ENCODE data around the gene MAMSTR. TPM values are rescaled to one million over a fixed set of nuclear protein-coding genes. Genes with fewer than 3 reads are reported as not detected.

MAMSTR gene
- total and polyA plus RNA-seq, 10 of the 15 experiments (the other 5 are each of a cell fraction or from before 2014, with no cell fraction given): 0.04 to 0.73 (median 0.31) TPM; not detected in 1

DNA sequence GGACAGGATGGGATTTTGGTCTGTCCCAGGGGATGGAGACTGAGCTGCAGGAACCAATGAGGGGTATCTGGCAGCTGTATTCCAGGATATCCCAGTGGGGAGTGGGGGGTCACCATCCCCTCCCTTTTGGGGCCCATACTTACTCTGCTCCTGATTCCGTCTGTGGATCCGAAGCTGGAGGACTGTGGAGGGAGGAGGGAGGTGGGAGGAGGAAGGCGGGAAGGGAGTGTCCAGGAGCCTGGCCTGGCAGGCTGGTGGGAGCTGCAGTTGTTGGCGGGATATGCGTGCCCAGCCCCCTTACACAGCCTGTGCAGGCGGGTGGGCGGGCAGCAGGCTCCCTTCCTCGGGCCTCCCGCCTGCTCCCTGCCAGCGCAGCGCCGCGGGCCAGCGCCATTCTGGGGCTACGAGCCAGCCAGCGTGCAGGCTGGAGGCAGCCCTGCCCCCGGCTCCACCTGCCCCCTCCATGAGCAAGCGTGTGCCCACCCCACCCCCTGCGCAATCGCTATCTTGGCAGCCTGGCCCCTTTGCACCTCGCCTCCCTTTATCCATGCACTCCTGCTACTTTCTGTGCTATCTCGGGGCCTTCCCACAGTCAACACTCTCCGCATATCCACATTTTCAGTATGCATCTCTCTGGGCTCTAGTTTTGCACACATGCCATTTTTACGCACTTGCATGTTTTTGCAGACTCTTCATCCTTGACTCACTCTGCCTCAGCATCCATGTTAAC lies 2.8 kb downstream of the MAMSTR start (continued):
- TF ChIP-seq EGR1 (IDR thresholded peaks at IDR 0.05; ENCODE audit: borderline replicate concordance in 1 of 2, low read depth in 2 of 2, low read length in 2 of 2) (no peak), NBN (IDR thresholded peaks at IDR 0.05) (no peak), BMI1 (IDR thresholded peaks at IDR 0.05; ENCODE audit: borderline replicate concordance) (no peak), GATAD2B (conservative IDR thresholded peaks at IDR 0.05; ENCODE audit: low read depth) (no peak), MXI1 (IDR thresholded peaks at IDR 0.05; ENCODE audit: low read depth, low read length) (no peak), MYC (IDR thresholded peaks at IDR 0.05; ENCODE audit: insufficient read depth, insufficient read length, insufficient replicate concordance, low read length, severe bottlenecking) (no peak), BRCA1 (IDR thresholded peaks at IDR 0.05; ENCODE audit: low read depth, low read length) (no peak), EP300 (IDR thresholded peaks at IDR 0.05; ENCODE audit: borderline replicate concordance in 1 of 2, control insufficient read depth in 1 of 2, low read depth in 2 of 2, low read length in 2 of 2) (no peak), CHD1 (IDR thresholded peaks at IDR 0.05; ENCODE audit: low read depth, low read length) (no peak)
- TF ChIP-seq, protein P1, sequence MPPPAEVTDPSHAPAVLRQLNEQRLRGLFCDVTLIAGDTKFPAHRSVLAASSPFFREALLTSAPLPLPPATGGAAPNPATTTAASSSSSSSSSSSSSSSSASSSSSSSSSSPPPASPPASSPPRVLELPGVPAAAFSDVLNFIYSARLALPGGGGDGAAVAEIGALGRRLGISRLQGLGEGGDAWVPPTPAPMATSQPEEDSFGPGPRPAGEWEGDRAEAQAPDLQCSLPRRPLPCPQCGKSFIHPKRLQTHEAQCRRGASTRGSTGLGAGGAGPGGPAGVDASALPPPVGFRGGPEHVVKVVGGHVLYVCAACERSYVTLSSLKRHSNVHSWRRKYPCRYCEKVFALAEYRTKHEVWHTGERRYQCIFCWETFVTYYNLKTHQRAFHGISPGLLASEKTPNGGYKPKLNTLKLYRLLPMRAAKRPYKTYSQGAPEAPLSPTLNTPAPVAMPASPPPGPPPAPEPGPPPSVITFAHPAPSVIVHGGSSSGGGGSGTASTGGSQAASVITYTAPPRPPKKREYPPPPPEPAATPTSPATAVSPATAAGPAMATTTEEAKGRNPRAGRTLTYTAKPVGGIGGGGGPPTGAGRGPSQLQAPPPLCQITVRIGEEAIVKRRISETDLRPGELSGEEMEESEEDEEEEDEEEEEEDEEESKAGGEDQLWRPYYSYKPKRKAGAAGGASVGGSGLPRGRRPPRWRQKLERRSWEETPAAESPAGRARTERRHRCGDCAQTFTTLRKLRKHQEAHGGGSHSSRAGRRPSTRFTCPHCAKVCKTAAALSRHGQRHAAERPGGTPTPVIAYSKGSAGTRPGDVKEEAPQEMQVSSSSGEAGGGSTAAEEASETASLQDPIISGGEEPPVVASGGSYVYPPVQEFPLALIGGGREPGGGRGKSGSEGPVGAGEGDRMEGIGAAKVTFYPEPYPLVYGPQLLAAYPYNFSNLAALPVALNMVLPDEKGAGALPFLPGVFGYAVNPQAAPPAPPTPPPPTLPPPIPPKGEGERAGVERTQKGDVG (CRISPR knock-in tag; IDR thresholded peaks at IDR 0.05): no peak
- TF ChIP-seq, protein P2, sequence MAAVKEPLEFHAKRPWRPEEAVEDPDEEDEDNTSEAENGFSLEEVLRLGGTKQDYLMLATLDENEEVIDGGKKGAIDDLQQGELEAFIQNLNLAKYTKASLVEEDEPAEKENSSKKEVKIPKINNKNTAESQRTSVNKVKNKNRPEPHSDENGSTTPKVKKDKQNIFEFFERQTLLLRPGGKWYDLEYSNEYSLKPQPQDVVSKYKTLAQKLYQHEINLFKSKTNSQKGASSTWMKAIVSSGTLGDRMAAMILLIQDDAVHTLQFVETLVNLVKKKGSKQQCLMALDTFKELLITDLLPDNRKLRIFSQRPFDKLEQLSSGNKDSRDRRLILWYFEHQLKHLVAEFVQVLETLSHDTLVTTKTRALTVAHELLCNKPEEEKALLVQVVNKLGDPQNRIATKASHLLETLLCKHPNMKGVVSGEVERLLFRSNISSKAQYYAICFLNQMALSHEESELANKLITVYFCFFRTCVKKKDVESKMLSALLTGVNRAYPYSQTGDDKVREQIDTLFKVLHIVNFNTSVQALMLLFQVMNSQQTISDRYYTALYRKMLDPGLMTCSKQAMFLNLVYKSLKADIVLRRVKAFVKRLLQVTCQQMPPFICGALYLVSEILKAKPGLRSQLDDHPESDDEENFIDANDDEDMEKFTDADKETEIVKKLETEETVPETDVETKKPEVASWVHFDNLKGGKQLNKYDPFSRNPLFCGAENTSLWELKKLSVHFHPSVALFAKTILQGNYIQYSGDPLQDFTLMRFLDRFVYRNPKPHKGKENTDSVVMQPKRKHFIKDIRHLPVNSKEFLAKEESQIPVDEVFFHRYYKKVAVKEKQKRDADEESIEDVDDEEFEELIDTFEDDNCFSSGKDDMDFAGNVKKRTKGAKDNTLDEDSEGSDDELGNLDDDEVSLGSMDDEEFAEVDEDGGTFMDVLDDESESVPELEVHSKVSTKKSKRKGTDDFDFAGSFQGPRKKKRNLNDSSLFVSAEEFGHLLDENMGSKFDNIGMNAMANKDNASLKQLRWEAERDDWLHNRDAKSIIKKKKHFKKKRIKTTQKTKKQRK (IDR thresholded peaks at IDR 0.05; ENCODE audit: low read depth, low read length): no peak
